PC-9 (cell line): ENCODE data around the gene UBE2H. TPM values are rescaled to one million over a fixed set of nuclear protein-coding genes. Genes with fewer than 3 reads are reported as not detected.

Experiments
- BruUV-seq: library from RNA; stranded (reverse); fragments of 400-500 nt; replicated peaks from 2 replicates; lab custom pipeline; 2021; lab: Mats Ljungman, UMichigan
- CTCF ChIA-PET: fragments of 300-600 bp; sonication (Branson Sonifier 250); formaldehyde crosslinking; loops from one replicate; lab custom pipeline; 2022; ENCODE audit warnings: antibody characterized with exemption; lab: Charles Lee
- POLR2A ChIA-PET: fragments of 300-600 bp; sonication (Branson Sonifier 250); formaldehyde crosslinking; loops from one replicate; lab custom pipeline; 2022; ENCODE audit warnings: antibody characterized with exemption; ENCODE audit not compliant: unreplicated experiment; lab: Charles Lee
- DNase-seq, 2 experiments: peaks; one replicate each; pipeline versions ENCODE4 v3.0.0 to v3.0.0-alpha.2; 2015 to 2022; ENCODE audit warnings: mixed read lengths in 1 of 2
- H2AFZ ChIP-seq: fragments of 200-600 bp; sonication (generic); 2 replicates; pipeline ENCODE4 v1.8.1; 2017; ENCODE audit warnings: antibody characterized with exemption
- H3F3A ChIP-seq: fragments of 200-600 bp; sonication (generic); 2 replicates; pipeline ENCODE4 v1.8.1; 2017; ENCODE audit warnings: antibody characterized with exemption, mild to moderate bottlenecking, low read depth; ENCODE audit not compliant: insufficient read depth
- H3K27ac ChIP-seq: fragments of 200-600 bp; sonication (generic); 2 replicates; pipeline ENCODE4 v1.6.1; 2016; ENCODE audit warnings: mixed run types
- H3K27me3 ChIP-seq: fragments of 200-600 bp; sonication (generic); 2 replicates; pipeline ENCODE4 v1.6.1; 2016; ENCODE audit warnings: low read depth, mixed run types; ENCODE audit not compliant: insufficient read depth
- H3K36me3 ChIP-seq: fragments of 200-600 bp; sonication (generic); 2 replicates; pipeline ENCODE4 v1.6.1; 2016; ENCODE audit warnings: low read depth, mixed run types
- H3K4me1 ChIP-seq: fragments of 200-600 bp; sonication (generic); replicated peaks from 2 replicates; pipeline ENCODE4 v1.6.1; 2016; ENCODE audit warnings: mixed run types; ENCODE audit not compliant: insufficient read depth
- H3K4me2 ChIP-seq: fragments of 200-600 bp; sonication (generic); 2 replicates; pipeline ENCODE4 v1.6.1; 2017; ENCODE audit warnings: mixed run types
- H3K4me3 ChIP-seq: fragments of 200-600 bp; sonication (generic); 2 replicates; pipeline ENCODE4 v1.6.1; 2016; ENCODE audit warnings: mixed run types
- H3K79me2 ChIP-seq: fragments of 200-600 bp; sonication (generic); 2 replicates; pipeline ENCODE4 v1.6.1; 2017; ENCODE audit warnings: low read depth, mixed run types
- H3K9me2 ChIP-seq: fragments of 200-600 bp; sonication (generic); 2 replicates; pipeline ENCODE4 v1.8.1; 2017; ENCODE audit warnings: mild to moderate bottlenecking; ENCODE audit not compliant: insufficient read depth
- H3K9me3 ChIP-seq: fragments of 200-600 bp; sonication (generic); 2 replicates; pipeline ENCODE4 v1.8.1; 2016; ENCODE audit warnings: low read depth; ENCODE audit not compliant: insufficient read depth
- H4K20me1 ChIP-seq: fragments of 200-600 bp; sonication (generic); 2 replicates; pipeline ENCODE4 v1.8.1; 2017; ENCODE audit not compliant: insufficient read depth
- CTCF ChIP-seq: fragments of 200-600 bp; sonication (generic); conservative IDR thresholded peaks from 2 replicates; pipeline ENCODE4 v1.6.1; 2017; ENCODE audit warnings: mixed run types, antibody characterized with exemption, mild to moderate bottlenecking, moderate library complexity
- EZH2 ChIP-seq: fragments of 200-600 bp; sonication (generic); IDR thresholded peaks from 2 replicates; pipeline ENCODE4 v1.8.0; 2017; ENCODE audit warnings: antibody characterized with exemption, low read depth
- intact Hi-C: fragments of 100-400 bp; cut with micrococcal nuclease; formaldehyde crosslinking; loops from one replicate; pipeline ENCODE4 v1.10.0; 2022; ENCODE audit not compliant: unreplicated experiment
- total RNA-seq: library from RNA; stranded (reverse); gene quantifications from 2 replicates; pipeline ENCODE4 v1.2.3, GENCODE V29; 2021

The UBE2H gene
- total RNA-seq, 1 experiment from 2014 or later: 211 TPM

GRCh38 chr7:129793506-129794310, 159.1 kb downstream of the UBE2H start:
- no peaks in the 10 kb centered on the region for H3K79me2 ChIP-seq
- intact Hi-C loops: no loop called here
- H3F3A ChIP-seq: no peaks in the 10 kb centered on the region; the same call in 1 of the 2 replicates
- no peak overlapping the region for H3K4me2 ChIP-seq
- ChIA-PET POLR2A (interaction anchor here (0.7 kb wide), 1 partner anchor 35 kb away, joined by 17 read pairs; no protein-coding TSS in a partner anchor), CTCF (no interaction called here)
- no peak for DNase-seq
- H4K20me1 ChIP-seq: no peaks in the 10 kb centered on the region
- H3K4me1 ChIP-seq: no peaks in the 10 kb centered on the region
- TF ChIP-seq EZH2 (no peak), CTCF (no peak)
- H3K4me3 ChIP-seq: no peak overlapping the region
- H3K9me2 ChIP-seq: no peaks in the 10 kb centered on the region
- no peak overlapping the region for H2AFZ ChIP-seq
- no peaks in the 10 kb centered on the region for H3K36me3 ChIP-seq
- H3K27ac ChIP-seq: no peak overlapping the region
- H3K9me3 ChIP-seq: no peaks in the 10 kb centered on the region
- BruUV-seq: no TSS peak
- H3K27me3 ChIP-seq: no peaks in the 10 kb centered on the region

GRCh38 chr7:129792721-129793120, 160.0 kb downstream of the UBE2H start:
- TF ChIP-seq EZH2 (no peak), CTCF (no peak)
- no peak for DNase-seq
- intact Hi-C loops: no loop called here
- Histone ChIP-seq H3K4me2 (no peak overlapping the region), H3K9me3 (no peaks in the 10 kb centered on the region), H3F3A (no peaks in the 10 kb centered on the region; the same call in 1 of the 2 replicates), H3K36me3 (no peaks in the 10 kb centered on the region), H3K27ac (no peak overlapping the region), H3K4me1 (no peaks in the 10 kb centered on the region), H3K4me3 (no peak overlapping the region), H4K20me1 (no peaks in the 10 kb centered on the region), H2AFZ (no peak overlapping the region), H3K79me2 (no peaks in the 10 kb centered on the region), H3K9me2 (no peaks in the 10 kb centered on the region), H3K27me3 (no peaks in the 10 kb centered on the region)
- ChIA-PET POLR2A (interaction anchor here (0.7 kb wide), 1 partner anchor 34 kb away, joined by 17 read pairs; no protein-coding TSS in a partner anchor), CTCF (no interaction called here)
- BruUV-seq: no TSS peak

- H3K27me3 ChIP-seq: no peaks in the 10 kb centered on the region
- H3K79me2 ChIP-seq: no peaks in the 10 kb centered on the region
- CTCF ChIA-PET: interaction anchor here (0.6 kb wide), 1 partner anchor 1062 kb away, joined by 7 read pairs; no protein-coding TSS in a partner anchor
- no peak for DNase-seq
- intact Hi-C loops: no loop called here
- H3K9me3 ChIP-seq: no peaks in the 10 kb centered on the region
- no peaks in the 10 kb centered on the region for H3K4me1 ChIP-seq
- H3K4me3 ChIP-seq: no peak overlapping the region
- H3K36me3 ChIP-seq: no peaks in the 10 kb centered on the region
- H3K4me2 ChIP-seq: no peak overlapping the region
- POLR2A ChIA-PET: no interaction called here
- no peaks in the 10 kb centered on the region for H4K20me1 ChIP-seq
- no peaks in the 10 kb centered on the region; the same call in 1 of the 2 replicates for H3F3A ChIP-seq
- H3K9me2 ChIP-seq: no peaks in the 10 kb centered on the region
- no peak overlapping the region for H3K27ac ChIP-seq
- BruUV-seq: no TSS peak
- no peak overlapping the region for H2AFZ ChIP-seq
- no peak for TF ChIP-seq EZH2
- TF ChIP-seq CTCF: no peak
Observed at GRCh38 chr7:129790136-129790535, 162.6 kb downstream of the UBE2H start.
